ENCODE data around the gene ASIC4. TPM values are rescaled to one million over a fixed set of nuclear protein-coding genes. Genes with fewer than 3 reads are reported as not detected.
A peak's percentile ranks its signal among the peaks of the same experiment; 100 is the strongest.

ASIC4 gene
- total and polyA plus RNA-seq, 2 experiments from 2014 or later = 0.13 to 3.6 TPM

- TF ChIP-seq CREB1 (CRISPR knock-in tag; IDR thresholded peaks at IDR 0.05; ENCODE audit: low read depth) (no peak), CTCF (conservative IDR thresholded peaks at IDR 0.05; ENCODE audit: low read depth in 2 of 2) (no peak), NANOG (IDR thresholded peaks at IDR 0.05; ENCODE audit: borderline replicate concordance) (no peak), ZNF114 (CRISPR knock-in tag; IDR thresholded peaks at IDR 0.05) (no peak), JUNB (IDR thresholded peaks at IDR 0.05; ENCODE audit: unreplicated experiment) (no peak), POLR2AphosphoS5 (IDR thresholded peaks at IDR 0.05; ENCODE audit: low read depth) (no peak), STAT1 (IDR thresholded peaks at IDR 0.05; ENCODE audit: unreplicated experiment) (no peak), REST (IDR thresholded peaks at IDR 0.05; ENCODE audit: unreplicated experiment) (no peak)
These were observed 8.7 kb upstream of the ASIC4 start (continued) for GRCh38 chr2:219505585-219505984.

GRCh38 chr2:219506153-219506801 is 8.0 kb upstream of the ASIC4 start:
- Histone ChIP-seq H3K9me2 (ENCODE audit: insufficient read depth) (no peaks in the 10 kb centered on the region), H2AFZ (no peak overlapping the region), H3K4me3 (peak overlapping the region; percentile 44), H3K79me2 (replicated peaks; ENCODE audit: insufficient read depth) (no peaks in the 10 kb centered on the region), H3K36me3 (ENCODE audit: insufficient read depth) (no peaks in the 10 kb centered on the region), H3K27me3 (ENCODE audit: insufficient read depth) (peaks cover 9% of the 10 kb centered on the region), H4K20me1 (replicated peaks; ENCODE audit: insufficient read depth) (no peaks in the 10 kb centered on the region), H3K4me1 (ENCODE audit: insufficient read depth) (peaks cover 59% of the 10 kb centered on the region), H3K27ac (ENCODE audit: low read depth) (peak overlapping the region; percentile 96), H3F3A (replicated peaks; ENCODE audit: low read depth) (peaks cover 17% of the 10 kb centered on the region), H3K4me2 (peak overlapping the region; percentile 92)
- Mint-ChIP-seq H3K36me3 (ENCODE audit: low read depth) (peaks cover 10% of the 10 kb centered on the region), H3K4me1 (peaks cover 78% of the 10 kb centered on the region), H3K27ac (peak overlapping the region; percentile 94), H3K27me3 (ENCODE audit: insufficient read depth, low read depth, poor library complexity) (peaks cover 34% of the 10 kb centered on the region), H3K9me3 (no peaks in the 10 kb centered on the region), H3K4me3 (peak overlapping the region; percentile 18)
- no peak for ATAC-seq
- TF ChIP-seq POLR2AphosphoS5 (IDR thresholded peaks at IDR 0.05; ENCODE audit: low read depth) = no peak
- TF ChIP-seq REST (IDR thresholded peaks at IDR 0.05; ENCODE audit: unreplicated experiment) = no peak
- TF ChIP-seq JUNB (IDR thresholded peaks at IDR 0.05; ENCODE audit: unreplicated experiment) = no peak
- TF ChIP-seq NANOG (IDR thresholded peaks at IDR 0.05; ENCODE audit: borderline replicate concordance) = no peak
- no peak for DNase-seq (ENCODE audit: low spot score)
